OCI-LY7 (cell line): ENCODE data around the gene GRK4.

Source experiments
- CTCF ChIP-seq: fragments of 200-600 bp; sonication (generic); conservative IDR thresholded peaks from 2 replicates; pipeline ENCODE4 v1.5.1; 2014; ENCODE audit warnings: mild to moderate bottlenecking, antibody characterized with exemption, low read length, moderate library complexity, mixed read lengths
- EZH2phosphoT487 ChIP-seq: fragments of 200-600 bp; sonication (generic); IDR thresholded peaks from 2 replicates; pipeline ENCODE4 v1.6.1; 2018; ENCODE audit warnings: low read depth, borderline replicate concordance, mild to moderate bottlenecking, mixed run types, antibody characterized with exemption, low read length, moderate library complexity, mixed read lengths

- TF ChIP-seq CTCF (no peak), EZH2phosphoT487 (no peak)
Measured at GRCh38 chr4:2940267-2941137, 22.9 kb upstream of the GRK4 start.
